Ascending aorta (tissue), 2 donors: Measurements from ENCODE around the gene RALA. TPM values are rescaled to one million over a fixed set of nuclear protein-coding genes. Genes with fewer than 3 reads are reported as not detected.

ENCODE experiments used
- DNase-seq, 2 donors: peaks; one replicate each; pipeline ENCODE4 v3.0.0-alpha.2; 2019; ENCODE audit warnings: low spot score in 2 of 2
- H3K27ac ChIP-seq, 2 donors: fragments of 200-600 bp; sonication (generic); one replicate each; pipeline ENCODE4 v1.5.1; 2016 to 2017; ENCODE audit warnings: mild to moderate bottlenecking in 1 of 2
- H3K27me3 ChIP-seq: fragments of 200-600 bp; sonication (generic); one replicate; pipeline ENCODE4 v1.5.1; 2017
- H3K36me3 ChIP-seq, 2 donors: fragments of 200-600 bp; sonication (generic); one replicate each; pipeline ENCODE4 v1.5.1; 2016
- H3K4me1 ChIP-seq, 2 donors: fragments of 200-600 bp; sonication (generic); one replicate each; pipeline ENCODE4 v1.5.1; 2016 to 2017; ENCODE audit warnings: mild to moderate bottlenecking in 1 of 2
- H3K4me3 ChIP-seq, 2 donors: fragments of 200-600 bp; sonication (generic); one replicate each; pipeline ENCODE4 v1.5.1; 2016 to 2017; ENCODE audit warnings: mild to moderate bottlenecking in 1 of 2
- H3K9me3 ChIP-seq, 2 donors: fragments of 200-600 bp; sonication (generic); one replicate each; pipeline ENCODE4 v1.5.1; 2016
- intact Hi-C: fragments of 100-400 bp; cut with DNase I; formaldehyde crosslinking; loops from one replicate; pipeline ENCODE4 v1.15.1; 2023
- total RNA-seq: library from RNA; depleted of rRNA; stranded (reverse); fragments of >200 nt; gene quantifications from one replicate; pipeline ENCODE4 v1.1.0, GENCODE V29; 2016
- TF ChIP-seq, protein P1 (sequence below), 3 experiments: fragments of 200-600 bp in 2 of 3; fragments of 450-650 bp in 1 of 3; sonication (generic) in 2 of 3; IDR thresholded peaks; one replicate each; pipeline ENCODE4 v1.5.1; 2016 to 2019; ENCODE audit warnings: antibody characterized with exemption in 3 of 3, mild to moderate bottlenecking in 1 of 3, moderate library complexity in 1 of 3

Gene RALA
- total RNA-seq, 1 donor from 2014 or later, result 6.0 TPM

DNA sequence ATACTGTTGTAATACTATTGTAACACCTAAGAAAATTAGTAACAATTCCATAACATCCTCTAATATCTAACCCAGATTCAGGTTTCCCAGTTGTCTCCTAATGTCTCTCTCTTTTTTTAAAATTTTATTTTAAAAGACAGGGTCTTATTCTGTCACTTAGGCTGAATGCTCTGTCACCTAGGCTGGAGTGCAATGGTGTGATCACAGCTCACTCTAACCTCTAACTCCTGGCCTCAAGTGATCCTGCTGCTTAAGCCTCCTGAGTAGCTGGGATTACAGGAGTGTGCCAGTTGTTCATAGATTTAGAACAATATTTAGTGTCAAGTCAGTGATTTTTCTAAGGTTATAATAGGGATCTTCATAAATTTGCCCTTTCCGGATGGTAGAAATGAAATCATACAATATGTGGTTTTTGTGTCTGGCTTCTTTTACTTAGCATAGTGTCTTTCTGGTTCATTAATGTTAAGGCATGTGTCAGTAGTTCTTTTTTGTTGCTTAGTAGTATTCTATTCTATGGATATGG is 14.7 kb downstream of the RALA start:
- H3K36me3 ChIP-seq, result peaks cover 0 to 8% of the 10 kb centered on the region in 2 donors
- H3K27ac ChIP-seq, result no peak overlapping the region
- no peak for DNase-seq
- intact Hi-C loops, result no loop called here
- no peaks in the 10 kb centered on the region for H3K9me3 ChIP-seq
- TF ChIP-seq, protein P1, sequence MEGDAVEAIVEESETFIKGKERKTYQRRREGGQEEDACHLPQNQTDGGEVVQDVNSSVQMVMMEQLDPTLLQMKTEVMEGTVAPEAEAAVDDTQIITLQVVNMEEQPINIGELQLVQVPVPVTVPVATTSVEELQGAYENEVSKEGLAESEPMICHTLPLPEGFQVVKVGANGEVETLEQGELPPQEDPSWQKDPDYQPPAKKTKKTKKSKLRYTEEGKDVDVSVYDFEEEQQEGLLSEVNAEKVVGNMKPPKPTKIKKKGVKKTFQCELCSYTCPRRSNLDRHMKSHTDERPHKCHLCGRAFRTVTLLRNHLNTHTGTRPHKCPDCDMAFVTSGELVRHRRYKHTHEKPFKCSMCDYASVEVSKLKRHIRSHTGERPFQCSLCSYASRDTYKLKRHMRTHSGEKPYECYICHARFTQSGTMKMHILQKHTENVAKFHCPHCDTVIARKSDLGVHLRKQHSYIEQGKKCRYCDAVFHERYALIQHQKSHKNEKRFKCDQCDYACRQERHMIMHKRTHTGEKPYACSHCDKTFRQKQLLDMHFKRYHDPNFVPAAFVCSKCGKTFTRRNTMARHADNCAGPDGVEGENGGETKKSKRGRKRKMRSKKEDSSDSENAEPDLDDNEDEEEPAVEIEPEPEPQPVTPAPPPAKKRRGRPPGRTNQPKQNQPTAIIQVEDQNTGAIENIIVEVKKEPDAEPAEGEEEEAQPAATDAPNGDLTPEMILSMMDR (IDR thresholded peaks at IDR 0.05), result no peak
- no peaks in the 10 kb centered on the region for H3K27me3 ChIP-seq
- H3K4me3 ChIP-seq, result no peak overlapping the region
- no peaks in the 10 kb centered on the region for H3K4me1 ChIP-seq

DNA sequence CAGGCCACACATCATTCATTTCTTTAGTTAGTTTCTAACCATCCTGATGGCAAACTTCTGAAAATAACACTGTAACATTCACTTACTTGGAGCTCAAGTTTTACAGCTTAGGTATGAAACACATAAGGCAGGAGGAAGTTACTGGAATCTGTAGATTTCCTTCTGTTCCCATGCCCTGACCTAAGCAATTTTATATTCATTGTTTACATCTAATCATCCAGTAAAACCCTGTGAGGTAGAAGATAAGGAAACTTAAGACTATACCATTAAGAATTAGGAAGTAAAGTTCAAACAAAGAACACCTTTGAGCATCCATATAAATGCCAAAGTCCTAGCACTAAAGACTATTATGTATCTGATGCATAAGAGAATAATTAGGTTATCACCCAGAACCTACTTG is 19.5 kb downstream of the RALA start:
- Histone ChIP-seq H3K27me3 (no peaks in the 10 kb centered on the region), H3K36me3 (no peaks in the 10 kb centered on the region), H3K9me3 (no peaks in the 10 kb centered on the region), H3K4me3 (no peak overlapping the region), H3K27ac (no peak overlapping the region), H3K4me1 (no peaks in the 10 kb centered on the region)
- no peak for DNase-seq
- TF ChIP-seq, protein P1 (IDR thresholded peaks at IDR 0.05), result no peak
- intact Hi-C loops, result no loop called here

DNA sequence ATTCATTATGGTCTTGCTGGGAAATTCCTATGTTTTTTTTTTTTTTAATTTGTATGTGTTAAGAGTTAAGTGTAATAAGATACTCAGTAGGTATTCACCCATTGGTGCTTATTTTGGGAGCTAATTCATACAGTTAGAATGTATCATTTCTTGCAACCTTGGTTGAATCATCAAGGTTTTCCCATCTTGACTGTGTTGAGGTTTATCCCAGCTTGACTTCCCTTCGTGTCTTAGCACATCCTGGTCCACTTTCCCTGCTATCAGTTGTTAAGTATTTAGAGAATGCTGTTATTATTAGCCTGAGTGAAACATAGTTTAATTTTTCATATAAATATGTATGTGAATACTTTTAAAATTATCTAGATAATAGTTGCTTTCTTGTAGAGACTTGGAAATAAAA is 20.8 kb downstream of the RALA start:
- no peak overlapping the region for H3K4me3 ChIP-seq
- no peaks in the 10 kb centered on the region for H3K4me1 ChIP-seq
- no peaks in the 10 kb centered on the region for H3K27me3 ChIP-seq
- H3K27ac ChIP-seq, result no peak overlapping the region
- H3K36me3 ChIP-seq, result no peaks in the 10 kb centered on the region
- no peak for DNase-seq
- TF ChIP-seq, protein P1 (IDR thresholded peaks at IDR 0.05), result no peak
- no peaks in the 10 kb centered on the region for H3K9me3 ChIP-seq
- intact Hi-C loops, result no loop called here

DNA sequence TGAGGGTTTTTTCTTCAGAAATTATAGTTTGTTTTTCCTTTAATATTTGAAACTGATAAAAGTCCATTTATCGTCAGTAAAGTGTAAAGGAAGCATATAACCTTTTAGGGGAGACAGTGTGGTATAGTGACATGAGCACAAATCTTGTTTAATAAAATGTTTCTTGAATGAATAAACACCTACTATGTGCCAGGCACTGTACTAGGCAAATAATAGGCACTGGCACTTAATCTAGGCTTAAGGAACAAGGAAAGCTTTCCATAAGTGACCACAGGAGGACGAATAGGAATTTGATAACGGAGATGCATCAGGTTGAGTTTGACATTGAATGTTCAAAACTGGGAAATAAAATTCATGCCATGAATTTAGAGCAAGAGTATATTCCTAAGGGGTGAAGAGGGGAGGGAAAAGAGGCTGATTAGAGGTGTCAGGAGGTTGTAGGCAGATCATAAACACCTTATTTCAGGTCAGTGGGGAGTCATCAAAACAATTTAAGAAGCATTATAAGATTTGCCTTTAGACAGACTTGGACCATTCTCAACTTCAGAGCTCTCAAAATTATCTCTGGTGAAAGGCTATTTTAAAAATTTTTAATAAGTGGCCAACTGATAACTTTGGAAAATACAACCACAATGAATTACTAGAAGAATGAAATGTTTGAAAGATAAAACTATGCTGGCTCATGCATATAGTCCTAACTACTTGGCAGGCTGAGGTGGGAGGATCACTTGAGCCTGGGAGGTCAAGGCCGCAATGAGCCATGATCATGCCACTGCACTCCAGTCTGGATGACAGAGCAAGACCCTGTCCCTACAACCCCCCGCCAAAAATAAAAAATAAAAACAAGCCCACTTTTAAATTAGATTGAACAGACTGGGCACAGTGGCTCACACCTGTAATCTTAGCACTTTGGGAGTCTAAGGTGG is 22.4 kb downstream of the RALA start:
- TF ChIP-seq, protein P1 (IDR thresholded peaks at IDR 0.05), result no peak
- intact Hi-C loops, result no loop called here
- DNase-seq, result no peak
- Histone ChIP-seq H3K36me3 (no peaks in the 10 kb centered on the region), H3K27ac (no peak overlapping the region), H3K27me3 (no peaks in the 10 kb centered on the region), H3K9me3 (no peaks in the 10 kb centered on the region), H3K4me3 (no peak overlapping the region), H3K4me1 (no peaks in the 10 kb centered on the region)

DNA sequence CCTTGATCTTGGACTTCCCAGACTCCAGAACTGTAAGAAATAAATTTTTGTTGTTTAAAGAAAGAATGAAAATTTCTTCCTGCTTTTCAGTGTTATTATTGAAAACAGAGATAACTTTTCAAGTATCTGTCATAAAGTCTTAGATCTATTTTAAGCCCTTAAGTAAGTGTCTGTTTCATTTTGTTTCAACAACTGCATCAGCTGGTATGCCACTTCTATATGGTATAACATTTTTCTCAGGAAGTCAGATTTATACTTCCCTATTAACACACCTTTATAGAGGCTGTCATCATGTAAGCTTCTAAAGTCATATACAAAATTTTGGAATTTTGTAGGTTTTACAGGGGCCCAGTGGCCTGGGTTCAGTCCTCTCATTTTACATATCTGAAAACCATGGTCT is 24.4 kb downstream of the RALA start:
- no peaks in the 10 kb centered on the region for H3K36me3 ChIP-seq
- peaks cover 0 to 2% of the 10 kb centered on the region in 2 donors for H3K4me1 ChIP-seq
- no peaks in the 10 kb centered on the region for H3K27me3 ChIP-seq
- intact Hi-C loops, result no loop called here
- H3K4me3 ChIP-seq, result no peak overlapping the region
- H3K9me3 ChIP-seq, result no peaks in the 10 kb centered on the region
- H3K27ac ChIP-seq, result no peak overlapping the region
- TF ChIP-seq, protein P1 (IDR thresholded peaks at IDR 0.05), result no peak
- DNase-seq, result no peak
